HG03460 (cell line): ENCODE data around the gene LAMB1.
"Not testable (repeated sequence)": the region's sequence is repeated elsewhere in the genome, so short reads cannot be mapped to it uniquely, and the experiment has no call there.

ENCODE experiments used
- ATAC-seq: cut with Tn5 transposase; IDR thresholded peaks from one replicate; pipeline ENCODE4 v1.9.1; 2021; ENCODE audit not compliant: unreplicated experiment

Gene LAMB1

DNA sequence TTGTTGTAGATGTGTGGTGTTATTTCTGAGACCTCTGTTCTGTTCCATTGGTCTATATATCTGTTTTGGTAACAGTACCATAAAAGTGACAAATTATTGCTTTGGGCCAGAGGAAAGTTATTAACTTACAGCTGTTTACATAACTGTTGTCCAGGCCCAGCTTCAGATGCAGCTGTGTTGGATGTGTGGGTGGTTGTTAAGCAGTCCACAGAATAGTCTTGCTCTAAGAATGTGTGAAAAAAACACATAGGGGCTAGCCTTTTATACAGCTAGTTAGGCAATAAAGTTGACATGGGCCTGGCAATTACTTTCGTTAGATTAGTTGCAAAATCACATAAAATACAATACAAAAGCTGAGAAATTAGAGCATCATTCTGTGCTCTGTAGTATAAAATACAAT, 80.1 kb downstream of the LAMB1 start:
- ATAC-seq: no peak

DNA sequence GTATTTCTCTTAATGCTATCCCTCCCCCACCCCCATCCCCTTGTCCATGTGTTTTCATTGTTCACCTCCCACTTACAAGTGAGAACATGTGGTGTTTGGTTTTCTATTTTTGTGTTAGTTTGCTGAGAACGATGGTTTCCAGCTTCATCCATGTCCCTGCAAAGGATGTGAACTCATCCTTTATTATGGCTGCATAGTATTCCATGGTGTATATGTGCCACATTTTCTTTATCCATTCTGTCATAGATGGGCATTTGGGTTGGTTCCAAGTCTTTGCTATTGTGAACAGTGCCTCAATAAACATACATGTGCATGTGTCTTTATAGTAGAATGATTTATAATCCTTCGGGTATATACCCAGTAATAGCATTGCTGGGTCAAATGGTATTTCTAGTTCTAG, 81.1 kb downstream of the LAMB1 start:
- not testable (repeated sequence) for ATAC-seq

DNA sequence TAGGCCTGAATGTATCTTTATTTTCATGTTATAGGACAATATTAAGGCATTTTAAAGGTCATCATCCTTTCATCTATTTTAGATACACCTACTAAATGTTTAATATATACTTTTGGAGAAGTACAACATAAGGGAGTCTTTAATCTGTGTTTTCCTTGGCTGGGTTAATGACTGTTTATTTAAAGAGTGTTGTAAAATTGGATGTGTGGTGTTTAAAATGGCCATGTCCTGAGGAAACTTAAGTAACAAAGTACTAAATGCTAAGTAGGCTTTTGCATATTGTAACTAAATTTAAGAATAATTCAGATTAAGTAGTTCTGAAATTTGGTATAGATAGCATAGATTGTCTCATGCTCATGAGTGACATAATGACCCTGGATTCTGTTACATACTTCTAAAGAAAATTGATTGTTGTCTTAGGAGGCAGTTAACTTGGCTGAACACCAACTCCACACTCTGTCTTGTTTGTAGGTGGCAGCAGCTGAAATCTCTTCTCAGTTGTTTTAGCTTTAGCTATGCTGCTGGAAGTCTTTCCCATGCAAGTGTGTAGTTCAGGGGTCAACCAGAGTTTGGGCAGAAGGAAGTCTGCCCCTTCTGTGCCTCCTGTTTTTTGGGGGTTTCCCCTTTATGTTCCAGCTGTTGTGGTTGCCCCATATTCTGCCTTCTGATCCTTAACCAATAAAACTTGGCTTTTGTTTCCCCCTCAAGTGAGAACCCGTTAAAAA, 82.8 kb downstream of the LAMB1 start:
- ATAC-seq: no peak

DNA sequence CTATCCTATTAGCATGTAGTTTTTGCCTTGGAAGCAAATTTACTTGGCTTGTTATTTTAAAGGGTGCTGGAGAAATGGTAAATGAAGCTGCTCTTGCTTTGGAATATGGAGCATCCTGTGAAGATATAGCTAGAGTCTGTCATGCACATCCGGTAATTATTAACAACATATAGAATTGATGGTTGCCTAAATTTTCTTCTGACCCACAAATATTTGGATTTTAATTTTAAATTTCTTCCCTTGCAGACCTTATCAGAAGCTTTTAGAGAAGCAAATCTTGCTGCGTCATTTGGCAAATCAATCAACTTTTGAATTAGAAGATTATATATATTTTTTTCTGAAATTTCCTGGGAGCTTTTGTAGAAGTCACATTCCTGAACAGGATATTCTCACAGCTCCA, 84.0 kb downstream of the LAMB1 start:
- no peak for ATAC-seq

DNA sequence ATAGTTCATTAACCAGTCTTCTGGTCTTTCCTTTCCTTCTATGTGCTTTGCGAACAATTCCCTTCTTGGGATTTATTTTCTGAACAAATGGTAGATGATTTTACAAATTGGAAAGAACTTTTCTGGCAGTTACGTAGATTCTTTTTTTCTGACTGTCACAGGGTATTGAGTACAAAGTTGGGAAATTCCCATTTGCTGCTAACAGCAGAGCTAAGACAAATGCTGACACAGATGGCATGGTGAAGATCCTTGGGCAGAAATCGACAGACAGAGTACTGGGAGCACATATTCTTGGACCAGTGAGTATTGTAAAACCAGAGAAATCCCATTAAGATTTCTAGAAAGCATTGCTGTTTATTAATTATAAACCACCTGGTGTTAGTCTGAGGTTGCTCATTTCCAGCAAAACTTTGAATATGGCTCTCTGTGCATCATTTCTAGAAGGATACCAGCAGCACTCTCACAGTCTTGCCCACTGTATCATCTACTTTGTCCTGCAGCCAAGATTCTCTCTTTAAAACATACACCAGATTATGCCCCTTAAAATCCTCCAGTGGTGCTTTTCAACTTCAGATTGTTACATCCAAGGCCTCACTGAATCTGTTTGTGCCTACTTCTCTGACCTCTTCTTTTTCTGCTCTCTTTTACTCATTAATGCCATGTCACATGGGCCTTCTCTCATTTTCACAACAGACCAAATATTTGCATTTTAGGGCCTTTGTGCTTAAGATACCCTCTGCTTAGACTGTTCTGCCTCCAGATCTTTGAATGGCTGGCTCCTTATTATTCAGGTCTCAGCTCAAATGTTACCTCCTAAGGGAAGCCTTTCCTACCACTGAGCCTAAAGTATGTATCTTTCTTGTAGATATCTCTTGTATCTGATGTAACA, 85.0 kb downstream of the LAMB1 start:
- ATAC-seq: peak; percentile 96

DNA sequence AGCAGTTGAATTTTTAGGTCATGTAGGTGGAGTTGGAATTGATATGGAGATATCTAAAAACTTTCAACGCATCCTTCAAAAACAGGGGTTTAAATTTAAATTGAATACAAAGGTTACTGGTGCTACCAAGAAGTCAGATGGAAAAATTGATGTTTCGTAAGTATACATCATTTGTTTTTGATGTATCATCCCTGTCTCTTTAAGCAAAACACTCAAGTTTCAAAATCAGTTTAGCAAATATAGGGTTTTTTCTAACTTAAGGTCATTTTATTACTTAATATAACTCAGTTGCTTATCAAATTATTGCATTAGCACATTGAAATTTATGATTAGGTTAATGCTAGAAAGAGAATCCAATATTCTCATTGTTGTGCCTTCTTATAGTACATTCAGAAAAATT, 87.4 kb downstream of the LAMB1 start:
- no peak for ATAC-seq

DNA sequence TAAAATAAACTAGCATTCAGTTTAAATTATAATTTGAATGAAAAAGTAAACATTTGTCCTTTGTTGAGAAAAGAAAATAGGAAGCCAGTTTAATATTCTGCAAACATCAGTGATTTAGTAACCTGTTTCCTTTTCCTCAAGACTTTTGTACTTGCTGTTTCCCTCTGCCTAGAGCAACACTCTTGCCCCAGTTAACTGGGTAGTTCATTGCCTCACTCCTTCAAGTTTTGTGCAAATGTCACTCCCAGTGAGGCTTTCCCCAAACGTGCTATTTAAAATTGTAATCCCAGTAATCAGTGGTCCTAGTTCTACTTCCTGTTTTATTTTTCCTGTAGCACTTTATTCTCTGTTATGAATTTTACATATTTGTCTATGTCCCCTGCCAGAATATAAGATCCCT, 88.1 kb downstream of the LAMB1 start:
- ATAC-seq: no peak

DNA sequence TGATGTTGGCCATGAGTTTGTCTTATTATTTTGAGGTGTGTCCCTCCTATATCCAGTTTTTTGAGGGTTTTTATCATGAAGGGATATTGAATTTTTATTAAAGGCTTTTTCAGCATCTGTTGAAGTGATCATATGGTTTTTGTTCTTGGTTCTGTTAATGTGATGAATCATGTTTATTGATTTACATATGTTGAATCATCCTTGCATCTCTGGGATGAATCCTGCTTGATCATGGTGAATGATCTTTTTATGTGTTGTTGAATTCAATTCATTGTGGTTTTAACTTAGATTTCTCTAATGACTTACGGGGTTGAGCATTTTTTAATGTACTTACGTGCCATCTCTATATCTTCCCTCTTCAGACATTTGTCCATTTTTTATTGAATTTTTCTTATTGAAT, 89.1 kb downstream of the LAMB1 start:
- no peak for ATAC-seq

DNA sequence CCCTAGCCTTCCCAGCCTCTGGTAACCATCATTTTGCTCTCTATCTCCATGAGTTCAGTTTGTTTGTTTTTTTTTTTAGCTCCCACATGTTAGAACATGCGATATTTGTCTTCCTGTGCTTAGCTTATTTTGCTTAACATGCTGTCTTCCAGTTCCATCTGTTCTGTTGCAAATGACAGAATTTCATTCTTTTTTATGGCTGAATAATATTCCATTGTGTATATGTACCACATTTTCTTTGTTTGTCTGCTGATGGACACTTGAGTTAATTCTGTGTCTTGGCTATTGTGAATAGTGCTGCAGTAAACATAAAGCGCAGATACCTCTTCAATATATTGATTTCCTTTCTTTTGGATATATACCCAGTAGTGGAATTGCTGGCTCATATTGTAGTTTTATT, 91.0 kb downstream of the LAMB1 start:
- ATAC-seq: no peak

DNA sequence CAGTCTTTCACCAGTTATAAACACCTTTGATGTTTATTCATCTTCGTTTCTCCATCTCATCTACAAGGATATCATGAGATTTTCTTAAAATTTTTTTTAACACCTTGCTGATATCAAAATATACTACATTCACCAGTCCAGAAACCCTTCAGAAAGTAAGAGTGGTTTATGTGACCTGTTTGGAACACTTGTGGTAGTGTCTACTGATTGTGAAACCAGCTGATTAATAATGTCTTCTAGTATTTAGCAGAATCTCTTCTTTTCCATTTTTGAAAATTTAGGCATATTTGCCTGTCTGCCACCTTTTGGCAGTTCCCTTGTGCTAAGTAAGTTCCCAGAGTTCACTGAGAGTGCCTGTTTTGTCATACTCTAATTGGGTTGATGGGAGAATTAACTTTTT, 93.5 kb downstream of the LAMB1 start:
- ATAC-seq: no peak

DNA sequence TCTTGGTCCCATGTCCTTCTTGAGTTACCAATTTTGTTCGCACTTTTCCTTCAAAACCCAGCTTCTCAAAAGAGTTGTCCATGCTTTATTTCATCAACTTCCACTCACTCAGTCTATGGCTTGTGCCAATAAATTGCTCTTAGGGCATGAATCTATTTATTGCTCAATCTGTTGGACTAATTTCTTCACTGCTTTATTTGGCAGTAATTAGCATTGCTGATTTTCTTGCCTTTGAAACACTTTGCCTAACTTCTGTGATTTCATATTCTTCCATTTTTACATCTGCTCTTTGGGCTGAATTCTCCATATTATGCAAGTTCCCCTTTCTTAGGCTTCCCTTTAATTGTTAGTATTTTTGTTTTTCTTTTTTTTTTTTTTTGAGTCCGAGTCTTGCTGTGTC, 95.2 kb downstream of the LAMB1 start:
- ATAC-seq: no peak

DNA sequence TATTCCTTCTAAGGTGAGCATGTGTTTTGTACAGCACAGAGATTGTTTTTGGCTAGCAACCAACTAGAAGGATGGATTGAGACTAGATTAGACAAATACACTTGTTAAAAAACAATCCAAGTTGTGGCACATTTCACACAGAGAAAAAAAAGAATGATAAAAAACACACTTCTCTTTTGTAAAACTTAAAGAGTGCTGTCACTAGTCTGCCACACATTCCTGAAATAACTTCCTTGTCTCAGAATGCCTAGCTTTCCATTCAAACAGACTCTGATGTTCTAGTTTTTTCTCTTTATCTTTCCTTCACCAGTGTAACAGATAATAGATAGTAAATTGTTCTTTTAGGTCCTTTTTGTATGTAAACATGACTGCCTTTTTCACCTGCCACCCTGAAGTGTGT, 100.6 kb downstream of the LAMB1 start:
- no peak for ATAC-seq

DNA sequence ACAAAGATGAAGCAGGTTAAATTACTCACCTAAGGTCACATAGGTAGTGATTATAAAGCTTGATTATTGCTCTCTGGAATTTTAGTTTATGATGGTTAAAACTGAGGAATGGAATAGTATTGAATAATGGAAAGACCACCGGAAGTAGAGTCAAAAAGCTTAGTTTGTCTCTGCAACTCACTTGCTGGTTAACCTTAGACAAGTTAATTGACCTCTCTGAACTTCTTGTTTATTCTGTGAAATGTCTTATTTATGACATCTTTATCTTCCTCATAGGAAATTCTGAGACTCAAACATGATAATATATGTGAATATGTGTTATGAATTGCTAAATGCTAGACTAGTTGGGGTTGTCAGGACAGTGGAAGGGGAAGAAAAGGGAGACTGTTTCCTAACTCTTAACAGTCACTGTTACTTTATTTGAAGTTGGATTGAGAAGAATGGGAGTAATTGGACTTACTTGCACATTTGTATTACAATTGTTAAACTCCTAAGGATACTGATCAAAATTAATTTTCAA, 102.4 kb downstream of the LAMB1 start:
- ATAC-seq: no peak

DNA sequence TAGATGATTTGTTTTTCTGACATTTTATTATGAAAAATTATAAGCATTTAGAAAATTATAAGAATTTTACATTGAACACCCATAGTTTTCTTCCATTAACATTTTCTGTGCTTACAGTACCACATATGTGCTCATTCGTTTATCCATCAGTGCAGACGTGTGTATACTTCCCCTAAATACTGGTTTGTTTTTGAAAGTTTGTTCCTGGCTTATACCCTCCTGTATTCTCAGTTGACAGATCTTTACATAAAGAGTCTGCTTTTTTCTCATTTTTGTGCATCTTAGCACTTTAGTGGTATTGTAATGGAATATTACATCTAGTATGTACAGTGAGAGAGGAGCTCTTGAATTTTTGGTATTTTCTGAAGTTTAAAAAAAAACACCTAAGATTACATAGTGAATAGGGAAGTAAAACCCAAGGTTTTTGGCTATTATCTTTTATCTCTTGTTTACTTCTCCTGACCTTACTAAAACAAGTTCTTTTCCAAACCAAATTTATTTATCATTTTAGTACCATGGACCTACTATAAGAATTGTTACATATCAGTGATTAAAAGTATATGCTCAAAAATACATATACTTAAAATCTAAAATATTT, 103.9 kb downstream of the LAMB1 start:
- ATAC-seq: no peak

DNA sequence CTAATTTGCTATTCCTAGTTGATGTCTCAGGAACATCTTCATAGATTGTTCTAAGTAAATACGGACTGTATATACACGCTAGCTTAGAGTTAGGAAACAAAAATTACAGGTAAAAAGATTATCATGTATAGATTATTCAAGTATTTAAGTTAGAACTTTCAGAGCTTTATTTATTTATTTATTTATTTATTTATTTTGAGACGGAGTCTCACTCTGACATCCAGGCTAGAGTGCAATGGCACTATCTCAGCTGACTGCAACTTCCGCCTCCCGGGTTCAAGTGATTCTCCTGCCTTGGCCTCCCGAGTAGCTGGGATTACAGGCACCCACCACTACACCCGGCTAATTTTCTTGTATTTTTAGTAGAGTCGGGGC, 110.6 kb downstream of the LAMB1 start:
- not testable (repeated sequence) for ATAC-seq

DNA sequence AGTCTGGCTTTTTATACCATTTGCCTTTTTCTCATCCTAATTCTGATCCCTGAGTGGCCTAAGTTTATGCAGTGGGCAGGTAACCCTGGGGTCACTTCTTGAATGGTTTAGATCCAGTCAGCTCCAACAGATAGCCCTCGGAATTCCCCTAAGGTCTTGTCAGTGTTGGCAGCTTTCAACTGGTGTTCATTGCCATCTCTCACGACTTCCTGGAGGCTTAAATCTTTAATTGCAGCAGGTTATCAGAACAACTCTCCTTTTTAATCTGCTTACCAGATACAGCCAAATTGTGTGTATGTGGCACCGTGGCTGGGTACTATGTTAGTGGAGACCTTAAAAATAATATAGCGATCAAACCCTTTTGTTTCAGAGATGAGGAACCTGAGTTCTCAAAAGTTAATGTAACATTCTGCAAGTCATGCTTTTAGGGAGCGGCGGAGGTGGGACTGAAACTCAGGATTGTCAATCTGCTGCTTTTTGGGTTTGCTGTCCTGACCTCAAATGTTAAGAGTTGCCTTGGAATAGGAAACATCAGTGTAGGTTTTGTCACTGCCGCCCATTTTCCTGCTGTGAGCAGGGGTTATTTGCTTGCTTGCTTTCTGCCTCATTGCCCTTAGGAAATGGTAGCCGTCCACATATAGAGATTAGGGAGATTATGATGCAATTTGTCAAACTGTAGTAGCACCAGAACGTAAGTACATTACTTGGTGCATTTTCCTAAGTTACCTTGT, 111.2 kb downstream of the LAMB1 start:
- ATAC-seq: peak; percentile 23

DNA sequence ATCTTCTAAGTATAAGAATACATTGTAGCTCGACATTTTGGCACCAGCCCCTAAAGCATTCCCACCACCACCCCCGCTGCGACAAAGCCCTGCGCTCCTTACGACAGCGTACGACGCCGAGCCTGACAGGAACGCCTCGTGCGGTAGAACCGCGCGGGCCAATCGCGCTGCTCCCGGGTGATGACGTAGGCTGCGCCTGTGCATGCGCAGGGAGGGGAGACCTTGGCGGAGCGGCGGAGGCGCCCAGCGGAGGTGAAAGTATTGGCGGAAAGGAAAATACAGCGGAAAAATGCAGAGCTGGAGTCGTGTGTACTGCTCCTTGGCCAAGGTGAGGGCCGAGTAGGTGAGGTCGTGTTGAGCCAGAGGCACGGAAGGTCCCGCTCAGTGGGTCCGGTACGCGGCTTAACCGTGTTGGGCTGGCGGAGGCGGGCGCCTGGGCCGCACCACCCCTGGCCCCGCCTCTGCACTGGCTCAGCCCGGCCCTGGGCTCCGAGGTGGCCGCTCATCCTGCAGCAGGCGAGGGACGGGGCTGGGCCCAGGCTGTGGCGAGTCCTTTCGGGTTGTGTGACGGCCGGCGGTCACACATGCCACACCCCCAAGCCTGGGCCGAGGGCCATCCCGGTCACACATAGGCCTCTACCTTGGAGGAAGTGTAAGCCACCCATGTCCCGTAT, 111.9 kb downstream of the LAMB1 start, which contains the start of gene DLD:
Gene DLD (plus strand): TSS at position 222 of the 674 bp plus-strand sequence. CDS start 68 bp downstream, at position 290.
- ATAC-seq: peak; percentile 99

DNA sequence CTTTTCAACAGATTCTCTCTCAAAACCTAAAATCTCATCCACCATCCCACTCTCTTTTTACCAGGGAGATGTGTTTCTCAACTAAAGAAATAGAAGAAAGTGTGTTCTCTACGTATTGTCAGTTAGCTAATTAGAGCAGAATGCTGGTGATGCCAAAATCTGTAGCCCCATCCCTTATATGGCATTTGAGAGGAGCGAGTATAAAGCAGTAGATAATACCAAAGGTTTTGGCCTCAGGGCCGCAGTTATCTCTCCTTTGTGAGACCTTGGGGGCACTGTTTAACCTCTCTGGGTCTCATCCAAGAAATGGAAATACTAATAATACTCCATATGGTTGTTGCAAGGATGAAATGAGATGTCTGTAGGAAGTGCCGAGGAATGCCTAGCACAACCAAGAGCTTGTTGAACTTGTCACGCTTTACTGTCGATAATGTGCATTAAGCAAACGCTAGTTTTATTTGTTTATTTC, 112.4 kb downstream of the LAMB1 start:
- peak; percentile 5 for ATAC-seq

DNA sequence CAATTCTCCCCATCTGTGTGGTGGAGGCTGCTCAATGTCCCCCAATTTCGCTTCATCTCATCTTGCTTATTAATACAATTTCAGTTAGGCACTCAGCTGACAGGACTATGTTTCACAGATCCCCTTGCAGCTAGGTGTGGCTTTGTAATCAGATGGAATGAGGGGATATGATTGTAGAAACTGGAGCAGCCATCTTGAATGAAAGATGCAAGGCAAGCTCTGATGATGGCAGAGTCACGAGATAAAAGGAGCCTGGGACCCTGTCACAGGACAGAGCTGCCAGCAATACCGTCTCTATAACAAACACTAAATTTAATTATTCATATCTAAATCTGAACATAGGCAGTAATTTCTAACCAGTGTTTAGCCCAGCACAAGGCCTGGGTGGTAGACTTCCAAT, 113.0 kb downstream of the LAMB1 start:
- no peak for ATAC-seq

DNA sequence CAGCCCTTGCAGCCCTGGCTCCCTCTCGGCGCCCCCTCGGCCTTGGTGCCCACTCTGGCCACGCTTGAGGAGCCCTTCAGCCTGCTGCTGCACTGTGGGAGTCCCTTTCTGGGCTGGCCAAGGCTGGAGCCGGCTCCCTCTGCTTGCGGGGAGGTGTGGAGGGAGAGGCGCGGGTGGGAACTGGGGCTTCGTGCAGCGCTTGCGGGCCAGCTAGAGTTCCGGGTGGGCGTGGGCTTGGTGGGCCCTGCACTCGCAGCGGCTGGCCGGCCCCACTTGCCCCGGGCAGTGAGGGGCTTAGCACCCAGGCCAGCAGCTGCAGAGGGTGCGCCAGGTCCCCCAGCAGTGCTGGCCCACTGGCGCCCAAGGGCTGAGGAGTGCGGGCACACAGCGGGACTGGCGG, 115.1 kb downstream of the LAMB1 start:
- not testable (repeated sequence) for ATAC-seq
